ENCODE data around the gene CCND1.
"Not testable (repeated sequence)": the region's sequence is repeated elsewhere in the genome, so short reads cannot be mapped to it uniquely, and the experiment has no call there.

The CCND1 gene

GRCh38 chr11:69694781-69695180, 53.8 kb downstream of the CCND1 start:
- DNase-seq, result no peak

DNA sequence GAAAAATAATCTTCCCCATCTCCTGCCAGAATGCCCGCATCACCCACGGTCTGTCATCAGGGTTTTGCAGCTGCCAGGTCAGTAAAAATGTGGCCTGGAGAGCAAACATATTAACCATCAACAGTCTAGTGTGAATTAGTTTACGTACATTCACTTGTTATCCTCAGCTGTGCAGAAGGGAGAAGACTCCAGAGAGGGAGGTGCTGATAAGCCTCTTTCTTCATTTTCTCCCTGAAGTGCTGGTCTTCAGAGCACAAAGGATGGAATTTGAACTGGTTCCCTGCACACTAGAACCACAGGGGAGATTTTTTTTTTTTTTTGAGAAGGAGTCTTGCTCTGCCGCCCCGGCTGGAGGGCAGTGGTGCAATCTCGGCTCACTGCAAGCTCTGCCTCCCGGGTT, 54.6 kb downstream of the CCND1 start:
- DNase-seq, result no peak

GRCh38 chr11:69695995-69696394, 55.0 kb downstream of the CCND1 start:
- not testable (repeated sequence) for DNase-seq

GRCh38 chr11:69696749-69697468, 56.0 kb downstream of the CCND1 start:
- no peak for DNase-seq

DNA sequence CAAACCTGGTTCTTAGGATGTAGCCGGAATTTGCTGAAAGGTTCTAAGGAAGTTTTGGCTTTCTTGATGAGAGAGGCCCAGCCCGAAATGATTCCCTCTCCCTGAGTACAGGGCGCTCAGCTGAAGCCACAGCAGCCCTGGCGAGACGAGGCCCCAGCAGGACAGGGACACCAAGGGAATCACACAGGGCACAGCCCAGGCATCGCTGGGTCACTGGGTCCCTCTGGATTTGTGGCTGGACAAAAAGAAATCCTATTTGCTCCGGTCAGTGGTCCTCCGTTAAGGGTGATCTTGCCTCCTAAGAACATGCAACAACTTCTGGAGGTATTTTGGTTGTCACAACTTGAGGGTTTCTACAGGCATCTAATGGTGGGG, 56.5 kb downstream of the CCND1 start:
- no peak for DNase-seq

GRCh38 chr11:69697861-69698260, 56.9 kb downstream of the CCND1 start:
- no peak for DNase-seq

- no peak for DNase-seq
Measured at GRCh38 chr11:69698362-69698761, 57.4 kb downstream of the CCND1 start.

DNA sequence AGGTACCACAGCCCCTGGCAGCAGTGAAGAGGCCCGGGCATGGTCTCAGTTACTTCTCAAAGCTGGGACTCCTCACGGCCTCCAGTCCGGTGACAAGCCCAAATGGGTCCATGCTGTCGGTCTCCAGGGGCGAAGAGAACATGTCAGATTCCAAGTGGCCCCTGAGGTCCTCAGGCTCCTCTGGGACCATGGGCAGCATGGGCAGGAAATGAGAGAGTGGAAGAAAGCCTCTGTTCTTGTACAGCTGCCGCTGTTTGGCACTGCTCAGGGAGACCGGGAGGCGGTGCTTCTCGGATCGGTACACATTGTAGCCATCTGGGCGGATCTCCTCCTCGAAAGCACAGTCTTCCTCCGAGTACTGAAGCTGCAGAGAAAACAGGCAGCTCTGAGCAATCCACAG, 58.3 kb downstream of the CCND1 start:
- no peak for DNase-seq

- DNase-seq, result no peak
Measured at GRCh38 chr11:69700278-69701140, 59.6 kb downstream of the CCND1 start.

DNA sequence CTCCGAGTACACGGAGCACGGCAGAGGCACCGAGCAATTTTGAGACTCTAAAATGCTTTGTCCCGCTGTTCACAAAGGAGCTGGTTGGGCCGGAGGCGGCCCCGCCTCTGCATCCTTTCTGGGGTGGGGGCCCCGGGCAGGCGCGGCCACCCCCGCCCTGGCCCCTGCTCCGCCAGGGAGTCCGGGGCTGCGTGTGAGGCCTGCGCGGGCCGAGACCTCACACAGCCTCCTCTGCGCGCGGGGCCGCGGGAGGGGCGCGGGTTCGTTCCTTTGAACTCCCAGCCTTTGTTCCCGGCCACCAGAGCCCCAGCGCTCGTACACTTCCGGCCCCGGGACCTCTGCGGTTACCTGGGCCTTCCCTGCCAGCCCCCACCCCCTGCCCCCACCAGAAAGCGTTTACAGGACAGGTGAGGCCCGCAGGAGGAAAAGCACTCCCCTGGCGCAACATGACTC, 61.3 kb downstream of the CCND1 start:
- no peak for DNase-seq

DNA sequence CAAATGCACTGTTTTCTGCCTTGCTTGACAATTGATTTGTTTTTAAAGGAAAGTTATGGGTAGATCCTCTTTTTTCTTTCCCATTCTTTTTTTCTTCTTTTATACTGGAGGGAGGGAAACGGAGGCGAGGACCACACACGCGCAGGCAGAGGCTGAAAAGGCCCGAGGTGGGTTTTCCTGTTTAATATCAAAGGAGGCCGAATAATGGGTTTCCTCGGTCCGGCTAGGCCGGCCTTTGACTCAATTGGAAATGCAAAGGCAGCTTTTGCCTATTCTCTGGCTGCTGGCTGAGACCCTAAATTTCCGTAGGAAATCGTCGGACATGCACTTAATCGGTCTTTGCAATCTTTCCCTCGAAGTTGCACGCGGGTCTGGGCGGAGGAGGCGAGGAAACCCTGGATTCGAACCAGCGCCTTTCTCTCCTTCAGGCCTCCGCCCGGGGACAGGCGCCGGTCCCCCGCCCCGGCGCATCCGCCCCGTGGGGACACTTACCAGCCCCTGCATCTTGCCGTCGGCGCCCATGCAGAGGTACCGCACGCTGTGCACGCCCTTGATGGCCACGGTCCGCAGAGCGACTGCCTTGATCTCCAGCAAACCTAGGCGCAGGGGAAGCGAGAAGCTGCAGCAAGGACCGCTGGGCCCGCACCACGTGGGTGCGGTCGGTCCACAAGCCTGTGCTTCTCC, 62.0 kb downstream of the CCND1 start:
- no peak for DNase-seq

GRCh38 chr11:69703453-69703767, 62.5 kb downstream of the CCND1 start:
- DNase-seq, result no peak

Measured in T-helper 9 cell (primary cell).